ENCODE data around the gene CD226.
"Not testable (repeated sequence)": the region's sequence is repeated elsewhere in the genome, so short reads cannot be mapped to it uniquely, and the experiment has no call there.

Gene CD226

DNA sequence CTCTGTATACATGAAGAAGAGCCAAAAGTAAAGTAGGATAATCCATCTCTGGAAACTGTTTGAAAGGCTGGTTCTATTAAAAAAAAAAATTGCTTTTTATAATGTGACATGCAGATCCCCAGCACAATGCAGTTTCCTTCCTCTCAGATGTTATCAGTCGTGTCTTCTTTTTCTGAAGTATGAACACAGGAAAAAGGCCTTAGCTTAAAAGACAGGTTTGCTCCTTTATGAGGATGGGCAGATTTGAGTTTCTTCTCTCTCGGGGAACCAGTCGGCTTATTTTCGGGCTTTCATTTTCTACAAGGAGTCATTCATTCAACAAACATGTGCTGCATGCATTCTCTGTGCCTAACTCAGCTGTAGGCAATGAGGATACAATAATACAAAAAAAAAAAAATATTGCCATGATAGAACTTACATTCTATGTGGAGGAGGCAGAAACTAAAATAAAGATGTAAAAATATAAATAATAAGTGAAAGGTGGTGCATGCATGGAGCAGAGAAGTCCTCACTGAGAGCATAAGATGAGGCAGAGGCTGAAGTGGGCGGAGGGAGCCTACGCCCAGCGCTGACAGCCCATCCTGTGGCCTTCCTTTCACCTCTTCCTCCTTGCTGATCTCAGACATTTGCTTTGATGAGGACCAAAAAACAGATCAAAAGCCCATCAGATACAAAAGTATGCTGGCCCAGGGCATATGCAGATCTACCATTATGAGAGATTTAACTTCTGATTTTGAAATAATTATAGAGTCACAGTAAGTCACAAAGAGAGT, at the start of gene CD226:
CD226 (minus strand) TSS at position 513 of the 773 bp plus-strand sequence; CDS start at position 46, 467 bp downstream.
- DNase-seq (ENCODE audit: low spot score) = no peak

DNA sequence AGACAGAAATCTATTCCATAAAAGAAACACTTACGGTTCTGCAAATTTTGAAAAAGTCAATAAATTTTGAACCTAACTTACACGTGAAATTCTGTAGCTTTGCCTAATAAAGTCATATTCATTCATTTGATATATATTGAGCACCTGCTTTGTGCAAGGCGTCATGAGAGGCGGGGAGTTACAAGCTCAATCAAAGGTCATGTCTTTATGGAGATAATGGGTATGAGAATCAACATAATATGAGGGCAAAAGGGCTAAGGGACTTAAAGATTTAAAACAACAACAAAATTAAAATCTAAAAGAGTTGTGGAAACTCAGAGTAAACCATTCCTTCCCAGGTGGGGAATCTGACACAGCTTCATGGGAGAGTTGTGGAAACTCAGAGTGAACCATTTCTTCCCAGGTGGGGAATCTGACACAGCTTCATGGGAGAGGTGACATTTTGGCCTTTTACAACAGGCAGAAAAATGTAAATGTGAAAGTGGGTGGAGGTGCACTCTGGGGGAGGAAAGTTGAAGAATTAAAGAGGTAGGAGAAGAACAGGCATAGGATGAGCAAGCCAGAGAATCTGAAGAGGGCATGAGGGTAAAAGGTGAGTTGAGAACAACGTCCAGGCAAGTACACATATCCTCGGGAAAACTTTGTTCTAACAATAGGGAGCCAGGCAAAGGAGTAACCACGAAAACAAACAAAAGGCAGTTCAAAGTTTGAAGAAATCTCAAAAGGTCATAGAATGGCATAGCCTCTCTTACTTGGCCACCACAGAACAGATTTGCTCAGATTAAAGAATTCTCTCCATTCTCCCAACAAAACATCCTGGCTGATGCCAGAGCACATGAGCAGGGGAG, 49.5 kb upstream of the CD226 start:
- no peak for DNase-seq (ENCODE audit: low spot score)

DNA sequence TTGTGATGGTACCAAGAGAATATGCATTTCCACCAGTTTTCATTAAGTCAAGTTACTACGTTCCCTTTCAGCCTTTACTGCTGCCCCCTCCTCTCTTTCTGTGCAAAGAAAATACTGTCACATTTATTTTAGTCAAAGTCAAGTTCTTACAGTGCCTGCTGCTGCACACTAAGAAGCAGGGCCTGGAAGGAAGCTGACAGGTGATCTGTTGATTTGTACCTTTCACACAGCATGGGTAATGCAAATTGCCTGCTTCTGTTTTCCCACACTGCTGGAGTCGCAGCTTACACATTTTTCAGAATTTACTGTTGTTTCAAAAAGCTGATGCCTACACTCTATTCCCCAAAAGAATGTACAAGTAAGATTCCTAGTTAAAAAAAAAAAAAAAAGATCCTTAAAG, 48.7 kb upstream of the CD226 start:
- DNase-seq (ENCODE audit: low spot score) = no peak

DNA sequence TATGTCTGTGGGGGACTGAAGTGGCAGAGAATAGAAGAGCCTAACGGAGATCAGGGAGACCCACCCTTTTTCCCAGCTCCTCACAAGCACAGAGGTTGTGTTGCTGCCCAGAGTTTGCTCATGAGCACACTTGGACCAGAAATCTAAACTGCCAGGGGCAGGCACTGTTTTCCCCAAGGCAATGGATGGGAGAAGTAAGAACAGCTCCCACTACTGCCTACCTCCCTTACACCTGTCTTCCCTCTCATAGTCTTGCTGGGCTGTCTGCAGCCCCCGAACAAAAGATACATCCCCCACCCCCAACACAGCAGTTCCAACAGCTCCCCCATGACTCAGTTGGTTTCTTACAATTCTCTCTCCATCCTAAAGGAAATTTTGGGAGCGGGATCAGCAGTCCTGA, 48.1 kb upstream of the CD226 start:
- no peak for DNase-seq (ENCODE audit: low spot score)

DNA sequence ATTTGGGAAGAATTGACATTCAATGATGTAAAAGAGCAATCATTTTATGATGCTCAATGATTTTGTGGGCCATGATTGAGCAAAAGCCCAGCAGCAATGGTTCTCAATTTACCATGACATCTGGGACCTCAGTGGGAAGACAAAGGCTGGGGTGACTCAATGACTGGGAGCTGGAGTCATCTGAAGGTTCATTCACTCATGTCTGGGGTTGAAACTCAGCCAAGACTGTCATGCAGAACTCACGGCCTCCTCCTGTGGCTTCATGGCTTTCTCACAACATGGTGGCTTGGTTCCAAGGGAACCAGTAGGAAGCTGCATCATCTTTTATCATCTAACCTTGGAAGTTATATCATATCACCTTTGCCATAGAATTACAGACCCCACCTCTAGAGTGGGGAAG, 45.1 kb upstream of the CD226 start:
- DNase-seq (ENCODE audit: low spot score) = no peak

DNA sequence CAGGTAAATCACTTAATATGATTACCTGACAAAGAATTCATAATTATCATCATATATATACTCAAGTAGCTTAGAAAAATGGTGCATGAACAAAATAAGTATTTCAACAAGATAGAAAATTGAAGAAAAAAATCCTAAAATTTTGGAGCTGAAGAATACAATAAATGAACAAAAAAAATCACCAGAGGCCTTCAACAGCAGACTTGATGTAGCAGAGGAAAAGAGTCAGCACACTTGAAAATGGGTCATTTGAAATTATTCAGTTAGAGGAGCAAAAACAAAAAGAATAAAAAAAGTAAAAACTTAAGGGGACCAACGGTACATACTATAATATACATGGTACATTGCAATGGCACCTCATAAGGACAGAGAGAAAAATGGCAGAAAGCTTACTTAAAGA, 40.2 kb upstream of the CD226 start:
- no peak for DNase-seq (ENCODE audit: low spot score)

DNA sequence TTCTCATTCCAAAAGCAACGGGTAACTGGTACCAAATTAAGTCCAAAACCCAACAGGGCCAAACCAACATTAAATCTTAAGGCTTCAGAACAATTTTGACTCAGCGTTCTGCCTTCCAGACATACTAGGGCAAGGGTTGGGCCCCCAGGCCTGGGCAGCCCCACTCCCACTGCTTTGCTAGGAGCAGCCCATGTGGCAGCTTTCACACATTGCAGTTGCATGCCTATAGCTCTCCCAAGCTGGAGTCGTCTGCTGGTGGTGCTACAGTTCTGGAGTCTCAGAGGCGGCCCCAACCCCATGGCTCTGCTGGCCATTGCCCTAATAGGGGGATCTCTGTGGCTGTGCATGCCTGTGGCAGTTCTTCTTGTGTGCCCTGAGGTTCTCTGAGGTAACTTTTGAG, 37.6 kb upstream of the CD226 start:
- no peak for DNase-seq (ENCODE audit: low spot score)

DNA sequence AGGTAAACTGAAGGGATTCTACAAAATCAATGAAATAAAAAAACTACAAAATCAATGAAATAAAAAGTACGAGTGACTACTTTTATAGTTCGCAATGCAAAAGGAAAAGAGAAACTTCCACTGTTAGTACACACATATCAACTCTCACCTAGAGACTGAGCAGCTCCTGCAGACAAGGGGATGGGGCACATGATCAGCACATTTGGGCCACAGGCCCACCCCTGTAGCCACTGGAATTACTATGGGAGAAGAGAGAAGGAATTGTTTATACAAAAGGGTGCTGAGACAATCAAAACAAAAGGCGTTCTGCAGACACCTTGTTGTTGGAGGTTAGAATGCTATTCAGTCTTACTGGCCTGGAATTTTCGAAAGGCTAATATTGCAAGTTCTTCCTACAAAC, 34.7 kb upstream of the CD226 start:
- no peak for DNase-seq (ENCODE audit: low spot score)

DNA sequence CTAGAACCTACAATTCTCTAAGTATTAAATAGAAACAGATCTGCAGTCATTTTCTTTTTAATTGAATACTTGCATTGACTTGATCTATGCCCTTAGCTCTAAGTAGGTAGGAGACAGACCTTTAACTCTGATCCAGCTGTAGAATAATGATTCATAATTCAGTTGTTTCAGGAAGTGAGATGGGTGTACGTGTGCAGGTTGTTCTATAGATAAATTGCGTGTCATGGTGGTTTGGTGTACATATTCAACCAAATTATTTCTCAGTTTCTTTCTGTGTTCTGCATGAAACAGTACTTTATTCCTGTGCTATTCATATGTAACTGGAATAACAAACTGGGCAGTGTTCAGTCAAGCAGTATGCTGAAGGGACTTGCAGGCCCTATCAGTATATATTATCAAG, 34.3 kb upstream of the CD226 start:
- DNase-seq (ENCODE audit: low spot score) = no peak

DNA sequence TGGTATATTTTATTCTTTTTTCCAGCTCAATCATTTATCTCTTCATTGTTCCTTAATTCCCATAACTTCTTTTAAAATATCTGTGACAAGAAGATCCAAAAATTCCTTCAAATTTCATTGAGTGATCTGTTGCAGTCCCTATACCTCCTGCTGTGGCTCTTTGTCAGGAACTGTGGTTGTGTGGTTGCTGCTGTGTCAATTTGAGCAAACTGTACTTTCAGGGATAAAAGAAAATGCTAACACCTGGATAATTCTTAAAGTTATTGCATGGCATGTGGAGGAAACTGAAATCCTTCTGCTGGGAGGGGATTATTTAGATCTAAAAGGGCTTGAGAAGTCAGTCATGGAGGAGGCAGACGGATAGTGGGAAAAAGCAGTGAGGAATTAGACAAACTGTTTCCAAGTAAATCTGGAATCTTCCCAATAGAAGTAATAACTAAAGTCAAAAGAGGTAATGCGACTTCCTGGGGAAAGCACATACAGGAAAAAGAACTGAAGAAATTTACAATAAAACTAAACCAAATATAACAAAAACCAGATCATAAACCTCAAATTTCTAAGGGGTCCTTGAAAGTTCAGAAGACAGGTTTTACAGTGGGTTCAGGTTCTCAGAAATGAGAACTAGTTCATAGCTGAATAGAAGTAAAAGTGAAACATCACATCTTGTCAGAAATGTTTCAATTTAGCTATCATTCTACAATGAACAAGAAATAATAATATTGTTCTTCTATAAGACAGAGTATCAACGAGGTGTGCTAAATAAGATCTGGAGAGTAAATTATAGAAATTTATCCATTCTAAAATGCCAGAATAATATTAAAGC, 33.5 kb upstream of the CD226 start:
- no peak for DNase-seq (ENCODE audit: low spot score)

DNA sequence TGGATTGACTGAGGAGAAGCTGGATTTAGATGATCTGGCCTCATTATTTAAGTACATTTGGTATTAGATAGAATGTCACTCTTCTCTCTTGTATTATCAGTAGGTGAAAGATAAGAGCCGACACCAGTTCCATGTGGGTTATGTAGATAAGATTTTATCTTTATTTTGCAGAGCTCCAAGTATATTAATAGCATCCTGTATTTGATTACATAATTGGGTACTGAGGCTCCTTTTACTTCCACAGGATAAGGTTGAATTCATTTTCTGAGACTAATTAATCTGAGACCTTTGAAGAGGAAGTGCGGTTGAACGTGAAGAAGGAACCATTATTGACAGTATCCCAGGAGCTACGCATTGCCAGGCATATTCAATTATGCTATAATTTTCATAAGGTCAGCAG, 32.8 kb upstream of the CD226 start:
- no peak for DNase-seq (ENCODE audit: low spot score)

DNA sequence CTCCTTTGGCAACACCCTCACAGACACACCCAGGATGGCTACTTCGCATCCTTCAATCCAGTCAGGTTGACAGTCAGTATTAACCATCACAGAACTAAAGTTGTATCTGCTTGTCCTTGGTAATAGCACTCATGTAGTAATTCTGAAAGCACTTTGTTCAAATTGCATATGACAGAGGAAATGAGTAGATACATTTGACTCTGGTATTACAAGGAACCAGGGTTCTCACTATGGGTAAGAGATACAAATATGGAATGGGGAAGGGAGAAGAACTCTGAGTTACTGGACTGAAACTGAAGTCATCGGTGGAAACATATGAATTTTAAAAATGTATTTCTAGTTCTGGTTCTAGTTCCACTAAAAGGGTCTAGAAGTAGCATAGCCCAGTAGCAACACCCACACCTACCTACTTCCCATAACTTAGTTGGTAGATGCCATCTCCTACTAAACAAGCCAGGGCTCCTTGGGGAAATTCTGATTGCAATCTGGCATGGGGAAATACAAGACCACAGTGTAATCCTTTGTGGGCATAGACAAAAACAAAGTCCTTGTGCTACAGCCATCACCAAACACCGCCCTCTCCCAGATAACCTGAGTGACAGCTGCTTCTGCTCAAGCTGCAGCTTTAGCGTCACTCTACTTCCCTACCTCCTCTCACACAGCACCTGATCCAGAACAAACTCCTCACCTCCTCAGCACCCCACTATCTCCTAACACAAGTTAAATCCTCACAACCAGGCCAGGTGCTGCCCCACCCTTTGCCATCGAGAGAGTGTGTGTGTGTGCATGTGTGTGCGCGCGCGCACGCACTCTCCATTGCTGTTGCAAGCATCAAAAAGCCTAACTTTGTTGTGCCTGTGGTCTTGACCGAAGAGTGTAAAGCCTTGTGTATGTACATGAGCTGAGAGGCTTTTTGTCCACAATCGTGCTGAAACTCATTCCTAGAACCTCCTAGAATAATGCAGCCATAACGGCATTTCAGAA, 31.4 kb upstream of the CD226 start:
- no peak for DNase-seq (ENCODE audit: low spot score)

DNA sequence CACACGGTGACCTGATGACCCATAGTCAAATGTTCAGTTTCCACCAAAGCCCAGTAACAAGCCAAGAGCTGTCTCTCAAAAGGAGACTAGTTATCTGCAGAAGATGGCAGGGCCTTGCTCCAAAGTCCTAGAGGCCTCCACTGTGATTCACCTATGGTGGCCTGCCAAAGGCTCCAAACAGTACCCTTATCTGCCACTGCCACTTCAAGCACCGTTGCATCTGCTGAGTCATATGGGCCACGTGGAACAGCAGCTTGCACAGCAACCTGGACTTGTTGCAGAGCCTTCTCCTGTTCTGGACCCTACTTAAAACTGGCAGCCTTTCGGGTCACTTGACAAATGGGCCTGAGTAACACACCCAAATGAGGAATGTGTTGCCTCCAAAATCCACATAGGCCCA, 27.6 kb upstream of the CD226 start:
- DNase-seq (ENCODE audit: low spot score) = not testable (repeated sequence)

DNA sequence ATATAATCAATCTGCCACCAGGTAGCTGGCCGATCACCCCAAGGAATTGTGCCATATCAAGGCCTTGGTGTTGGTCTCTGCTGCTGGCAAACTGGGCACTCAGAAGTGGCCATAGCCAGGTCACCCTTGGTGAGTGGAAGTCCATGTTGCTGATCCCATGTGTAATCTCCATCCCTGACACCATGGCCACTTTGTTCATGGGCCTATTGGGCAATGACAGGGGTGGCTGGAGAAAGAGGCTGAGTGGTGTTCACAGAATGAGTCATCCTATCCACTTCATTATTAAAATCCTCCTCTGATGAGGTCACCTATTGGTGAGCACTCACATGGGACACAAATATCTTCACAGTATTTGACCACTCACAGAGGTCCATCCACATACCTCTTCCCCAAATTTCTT, 26.7 kb upstream of the CD226 start:
- DNase-seq (ENCODE audit: low spot score) = no peak

DNA sequence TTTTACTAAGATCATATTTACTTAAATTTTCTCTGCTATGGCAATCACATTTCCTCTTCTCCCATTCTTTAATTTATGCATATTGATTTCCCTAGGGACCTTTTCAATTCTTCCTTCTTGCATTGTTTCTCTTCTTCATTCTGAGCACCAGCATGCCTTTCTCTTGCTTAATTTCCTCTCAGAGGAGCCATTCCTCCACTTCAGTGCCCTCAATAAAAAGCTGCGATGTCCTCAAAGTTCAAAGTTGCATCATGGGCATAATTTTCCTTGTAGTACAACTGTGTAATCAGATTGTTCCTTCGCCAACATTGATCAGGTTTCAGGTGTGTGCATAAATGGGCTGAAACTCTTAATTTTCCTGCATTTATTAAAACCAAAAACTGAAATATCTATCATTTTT, 21.8 kb upstream of the CD226 start:
- DNase-seq (ENCODE audit: low spot score) = no peak

DNA sequence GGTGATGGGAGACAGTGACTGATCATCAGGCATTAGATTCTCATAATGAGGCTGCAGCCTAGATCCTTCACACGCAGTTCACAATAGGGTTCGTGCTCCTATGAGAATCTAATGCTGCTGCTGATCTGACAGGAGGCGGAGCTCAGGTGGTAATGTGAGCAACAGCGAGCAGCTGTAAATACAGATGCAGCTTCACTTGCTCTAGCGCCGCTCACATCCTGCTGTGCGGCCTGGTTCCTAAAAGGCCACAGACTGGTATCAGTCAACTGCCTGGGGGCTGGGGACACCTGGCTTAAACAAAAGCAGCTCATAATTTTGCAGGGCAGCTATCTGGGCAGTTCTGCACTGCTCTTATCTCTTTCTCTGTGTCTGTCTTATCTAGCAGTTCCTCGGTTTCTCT, 20.4 kb upstream of the CD226 start:
- DNase-seq (ENCODE audit: low spot score) = no peak

DNA sequence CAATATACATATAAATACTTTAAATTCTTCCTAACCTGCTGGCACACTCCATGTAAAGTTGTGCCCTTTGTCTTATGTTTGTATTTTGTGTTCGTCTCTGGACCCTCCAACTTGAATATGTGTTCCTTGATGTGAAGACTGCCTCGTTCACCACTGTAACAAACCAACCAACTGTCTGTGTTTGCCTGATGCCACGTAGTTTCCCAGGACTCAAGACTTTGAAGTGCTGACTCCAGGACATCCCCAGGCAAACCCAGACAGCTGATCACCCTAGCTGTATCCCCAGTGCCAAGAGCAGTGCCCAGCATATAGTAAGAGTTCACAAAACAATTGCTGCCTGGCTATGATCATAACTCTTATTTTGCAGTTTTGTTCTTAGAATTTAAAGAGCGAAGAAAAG, 15.5 kb upstream of the CD226 start:
- no peak for DNase-seq (ENCODE audit: low spot score)

DNA sequence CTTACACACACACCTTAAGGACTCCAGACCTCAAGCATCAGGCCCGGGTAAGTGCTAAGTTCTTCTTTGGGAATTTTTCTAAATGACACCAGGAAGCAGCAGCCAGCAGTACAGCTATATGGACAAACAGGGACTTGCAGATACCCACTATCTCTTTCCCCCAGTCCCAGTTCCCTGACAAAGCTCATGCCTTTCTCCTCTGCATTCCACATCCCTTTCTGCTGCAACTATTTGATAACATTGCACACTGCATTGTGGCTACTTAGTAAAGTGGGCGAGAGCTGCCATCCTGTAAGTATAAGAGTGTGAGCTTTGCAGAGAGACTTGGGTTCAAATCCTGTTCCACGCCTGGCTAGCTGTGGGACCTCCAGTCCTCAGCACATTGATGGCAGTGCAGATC, 14.0 kb upstream of the CD226 start:
- DNase-seq (ENCODE audit: low spot score) = no peak

DNA sequence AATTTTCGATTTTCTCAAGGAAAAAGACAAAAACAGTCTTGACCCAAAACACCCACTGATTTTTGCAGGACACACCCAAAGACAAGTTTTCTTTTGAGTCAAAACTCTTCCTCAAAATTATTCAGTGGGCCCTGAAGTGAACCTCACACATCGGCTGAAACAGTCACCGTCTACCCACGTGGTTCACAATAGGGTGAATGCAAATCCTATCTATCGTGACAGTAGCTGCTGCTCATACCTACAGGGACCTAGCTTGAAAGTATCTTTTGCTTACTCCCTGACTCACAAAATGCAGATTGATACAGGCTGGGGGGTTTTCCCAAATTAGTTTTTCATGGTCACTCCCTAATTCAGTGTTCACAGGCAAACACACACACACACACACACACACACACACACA, 10.7 kb upstream of the CD226 start:
- no peak for DNase-seq (ENCODE audit: low spot score)

DNA sequence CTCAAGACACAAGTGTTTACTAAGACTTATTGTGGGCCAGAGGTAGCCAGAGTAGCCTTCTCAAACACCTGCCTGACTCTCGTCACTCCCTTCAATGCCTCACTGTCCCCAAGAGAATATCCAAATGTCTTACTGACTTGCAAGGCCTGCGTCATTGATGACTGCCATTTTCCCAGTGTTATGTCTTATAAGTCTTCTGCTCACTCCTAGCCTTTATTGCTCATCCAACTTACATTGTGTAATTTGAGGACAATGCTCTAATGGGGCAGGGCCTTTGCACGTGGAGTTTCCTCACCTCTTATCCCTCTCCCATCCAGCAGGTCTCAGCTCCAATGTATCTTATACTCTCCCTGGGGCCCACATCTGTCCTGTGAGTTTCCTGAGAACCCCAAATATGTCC, 10.1 kb upstream of the CD226 start:
- DNase-seq (ENCODE audit: low spot score) = no peak
